ENCODE results near the gene MACROD2. TPM values are rescaled to one million over a fixed set of nuclear protein-coding genes. Genes with fewer than 3 reads are reported as not detected.

MACROD2 gene
- total RNA-seq, 1 experiment from 2014 or later = 3.7 TPM

DNA sequence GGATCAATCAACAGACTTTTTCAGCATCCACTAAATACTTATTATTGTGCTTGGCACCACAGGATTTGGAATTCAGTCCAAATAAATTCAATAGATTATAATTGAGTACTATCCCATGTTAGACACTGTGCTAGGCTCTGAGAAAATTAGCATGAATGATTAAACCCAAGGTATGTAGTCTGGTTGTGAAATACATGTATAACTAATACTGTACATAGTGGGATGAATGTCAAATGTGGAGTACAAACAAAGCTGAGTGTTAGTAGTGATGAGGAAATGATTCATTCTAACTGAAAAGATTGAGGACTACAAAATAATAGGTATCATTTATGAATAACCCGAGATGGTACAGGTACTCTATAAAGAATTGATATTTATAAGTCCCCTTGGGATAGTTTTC is 454.0 kb downstream of the MACROD2 start:
- H3K4me1 ChIP-seq (ENCODE audit: control insufficient read depth in 1 of 2, insufficient read depth in 2 of 2, low read length in 2 of 2) = no peaks in the 10 kb centered on the region
- ChIA-PET CTCF (no interaction called here), RAD21 (ENCODE audit: low non-redundant PET in 1 of 2, low total read pairs in 2 of 2, uncharacterized antibody in 2 of 2, unreplicated experiment in 2 of 2) (no interaction called here), POLR2A (no interaction called here)
- intact Hi-C loops (cut with micrococcal nuclease) = no loop called here
- no peaks in the 10 kb centered on the region for H3K36me3 ChIP-seq (ENCODE audit: control insufficient read depth in 1 of 2, insufficient read depth in 2 of 2, low read length in 2 of 2)
- ATAC-seq (no peak), DNase-seq (ENCODE audit: low read depth, low spot score) (no peak)
- no peak overlapping the region for H3K4me3 ChIP-seq (replicated peaks in 1 of 2; ENCODE audit: low read depth in 1 of 2, low read length in 2 of 2)
- no peaks in the 10 kb centered on the region for H3K79me2 ChIP-seq (ENCODE audit: insufficient read depth, low read length)
- no TSS peak for BruUV-seq (replicated peaks)
- H3K27me3 ChIP-seq (ENCODE audit: insufficient read depth, low read length) = no peaks in the 10 kb centered on the region
- no peaks in the 10 kb centered on the region for H4K20me1 ChIP-seq (ENCODE audit: insufficient read depth)
- H3K4me2 ChIP-seq (ENCODE audit: low read length) = no peak overlapping the region
- H3K9ac ChIP-seq (ENCODE audit: low read length) = no peak overlapping the region
- no peak overlapping the region for H3K27ac ChIP-seq (ENCODE audit: low read depth, low read length)
- H3K9me3 ChIP-seq (ENCODE audit: control insufficient read depth in 1 of 2, insufficient read depth in 1 of 2, low read depth in 1 of 2, low read length in 2 of 2) = no peaks in the 10 kb centered on the region
- TF ChIP-seq ZFX (IDR thresholded peaks at IDR 0.05) = no peak
- TF ChIP-seq JUND (IDR thresholded peaks at IDR 0.05) = no peak
- TF ChIP-seq EGR1 (IDR thresholded peaks at IDR 0.05; ENCODE audit: low read depth) = no peak
- TF ChIP-seq ZNF274 (IDR thresholded peaks at IDR 0.05; ENCODE audit: low read depth, low read length) = no peak
- TF ChIP-seq CBX3 (IDR thresholded peaks at IDR 0.05; ENCODE audit: low read depth) = no peak
- no peak for TF ChIP-seq CEBPB (IDR thresholded peaks at IDR 0.05; ENCODE audit: low read depth)
- TF ChIP-seq SRF (IDR thresholded peaks at IDR 0.05; ENCODE audit: low read depth) = no peak
- H3K9me2 ChIP-seq (ENCODE audit: insufficient read depth) = no peaks in the 10 kb centered on the region
- H2AFZ ChIP-seq (ENCODE audit: low read depth, low read length, poor library complexity, severe bottlenecking) = no peak overlapping the region

DNA sequence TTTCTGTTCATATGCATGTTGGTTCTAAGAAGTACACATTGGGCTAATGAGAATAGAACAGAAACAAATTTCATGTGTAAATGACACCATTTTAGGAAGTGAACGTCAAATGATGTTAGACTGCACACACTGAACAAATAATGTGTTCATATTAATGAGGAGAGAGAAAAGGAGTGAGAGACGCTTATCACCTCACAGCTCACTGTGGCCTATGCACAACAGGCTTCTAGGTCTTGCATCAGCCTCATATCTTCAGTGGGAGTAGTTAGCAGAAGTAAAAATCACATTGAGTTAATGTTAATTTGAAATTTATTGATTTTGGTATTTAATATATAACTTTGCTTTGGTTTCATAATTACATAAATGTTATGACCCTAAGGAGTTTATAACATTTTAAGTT is 454.9 kb downstream of the MACROD2 start:
- TF ChIP-seq POLR2A (IDR thresholded peaks at IDR 0.05; ENCODE audit: borderline replicate concordance, extremely low read depth, insufficient read depth, insufficient read length) = no peak
- TF ChIP-seq SIN3A (IDR thresholded peaks at IDR 0.05; ENCODE audit: low read depth) = no peak
- no peak for TF ChIP-seq SP1 (IDR thresholded peaks at IDR 0.05; ENCODE audit: low read depth)
- H3K27ac ChIP-seq (ENCODE audit: low read depth, low read length) = no peak overlapping the region
- RAD21 ChIA-PET (ENCODE audit: low non-redundant PET in 1 of 2, low total read pairs in 2 of 2, uncharacterized antibody in 2 of 2, unreplicated experiment in 2 of 2) = no interaction called here
- no peaks in the 10 kb centered on the region for H3K79me2 ChIP-seq (ENCODE audit: insufficient read depth, low read length)
- no peaks in the 10 kb centered on the region for H3K27me3 ChIP-seq (ENCODE audit: insufficient read depth, low read length)
- BruUV-seq (replicated peaks) = no TSS peak
- no peak overlapping the region for H2AFZ ChIP-seq (ENCODE audit: low read depth, low read length, poor library complexity, severe bottlenecking)
- no peak overlapping the region for H3K4me2 ChIP-seq (ENCODE audit: low read length)
- H3K4me1 ChIP-seq (ENCODE audit: control insufficient read depth in 1 of 2, insufficient read depth in 2 of 2, low read length in 2 of 2) = no peaks in the 10 kb centered on the region
- no peaks in the 10 kb centered on the region for H3K9me3 ChIP-seq (ENCODE audit: control insufficient read depth in 1 of 2, insufficient read depth in 1 of 2, low read depth in 1 of 2, low read length in 2 of 2)
- no peak for DNase-seq (ENCODE audit: low read depth, low spot score)
- intact Hi-C loops (cut with micrococcal nuclease) = no loop called here
- H3K4me3 ChIP-seq (replicated peaks in 1 of 2; ENCODE audit: low read depth in 1 of 2, low read length in 2 of 2) = no peak overlapping the region
- no peak for ATAC-seq
- CTCF ChIA-PET = no interaction called here
- no peaks in the 10 kb centered on the region for H3K36me3 ChIP-seq (ENCODE audit: control insufficient read depth in 1 of 2, insufficient read depth in 2 of 2, low read length in 2 of 2)
- no peaks in the 10 kb centered on the region for H3K9me2 ChIP-seq (ENCODE audit: insufficient read depth)
- POLR2A ChIA-PET = no interaction called here
- H4K20me1 ChIP-seq (ENCODE audit: insufficient read depth) = no peaks in the 10 kb centered on the region
- no peak overlapping the region for H3K9ac ChIP-seq (ENCODE audit: low read length)

Measured in HCT116 (cell line).